WTC11 (cell line): ENCODE measurements around the gene KLHL18. TPM values are rescaled to one million over a fixed set of nuclear protein-coding genes. Genes with fewer than 3 reads are reported as not detected.

Experiments used
- ATAC-seq: fragments of 200-7000 bp; cut with Tn5 transposase; 2 replicates; pipeline ENCODE4 v1.10.0; 2021; ENCODE audit warnings: mild to moderate bottlenecking, moderate library complexity
- CTCF ChIA-PET: fragments of 300-600 bp; sonication (Branson Sonifier 250); formaldehyde crosslinking; loops from one replicate; lab custom pipeline; 2021; ENCODE audit warnings: antibody characterized with exemption; lab: Charles Lee
- POLR2A ChIA-PET: fragments of 350-600 bp; sonication (Branson Sonifier 250); formaldehyde crosslinking; loops from one replicate; lab custom pipeline; 2021; ENCODE audit warnings: antibody characterized with exemption; lab: Charles Lee
- DNase-seq: peaks from one replicate; pipeline ENCODE4 v3.0.0; 2021; ENCODE audit warnings: low spot score
- H3K27ac Mint-ChIP-seq: 2 replicates; pipeline ENCODE4 v1.8.0; 2021; ENCODE audit warnings: mixed read lengths
- H3K27me3 Mint-ChIP-seq: 2 replicates; pipeline ENCODE4 v1.8.0; 2021; ENCODE audit warnings: low read depth, mild to moderate bottlenecking, moderate library complexity, mixed read lengths
- H3K36me3 Mint-ChIP-seq: 2 replicates; pipeline ENCODE4 v1.8.0; 2021; ENCODE audit warnings: mixed read lengths
- H3K4me1 Mint-ChIP-seq: 2 replicates; pipeline ENCODE4 v1.8.0; 2022; ENCODE audit warnings: mixed read lengths
- H3K4me3 Mint-ChIP-seq: 2 replicates; pipeline ENCODE4 v1.8.0; 2021; ENCODE audit warnings: mild to moderate bottlenecking, moderate library complexity, mixed read lengths
- H3K9me3 Mint-ChIP-seq: 2 replicates; pipeline ENCODE4 v1.8.0; 2021; ENCODE audit warnings: mixed read lengths
- ATF1 ChIP-seq: sonication (generic); formaldehyde crosslinking; IDR thresholded peaks from 2 replicates; pipeline ENCODE4 v1.8.1; 2023; ENCODE audit warnings: mild to moderate bottlenecking, moderate library complexity, missing genetic modification reagents
- CREB1 ChIP-seq: sonication (generic); formaldehyde crosslinking; IDR thresholded peaks from 2 replicates; pipeline ENCODE4 v1.8.0; 2023; ENCODE audit warnings: mild to moderate bottlenecking, missing genetic modification reagents
- E2F4 ChIP-seq: sonication (generic); formaldehyde crosslinking; IDR thresholded peaks from 2 replicates; pipeline ENCODE4 v1.8.1; 2022; ENCODE audit warnings: low read depth, mild to moderate bottlenecking, moderate library complexity, missing genetic modification reagents, borderline replicate concordance
- ELF4 ChIP-seq: sonication (generic); formaldehyde crosslinking; IDR thresholded peaks from 2 replicates; pipeline ENCODE4 v1.8.1; 2022; ENCODE audit warnings: low read depth, mild to moderate bottlenecking, moderate library complexity, missing genetic modification reagents
- FOXJ3 ChIP-seq: sonication (generic); formaldehyde crosslinking; IDR thresholded peaks from 2 replicates; pipeline ENCODE4 v1.9.0; 2021; ENCODE audit warnings: missing genetic modification reagents, mild to moderate bottlenecking, borderline replicate concordance
- FOXK1 ChIP-seq: sonication (generic); formaldehyde crosslinking; IDR thresholded peaks from 2 replicates; pipeline ENCODE4 v1.8.0; 2022; ENCODE audit warnings: mild to moderate bottlenecking, moderate library complexity, missing genetic modification reagents
- GRHL2 ChIP-seq: fragments of 250-450 bp; sonication (Bioruptor Pico); IDR thresholded peaks from 2 replicates; pipeline ENCODE4 v1.8.0; 2022; ENCODE audit warnings: mild to moderate bottlenecking, moderate library complexity; ENCODE audit not compliant: insufficient replicate concordance, severe bottlenecking
- HMGXB4 ChIP-seq: sonication (generic); formaldehyde crosslinking; IDR thresholded peaks from 2 replicates; pipeline ENCODE4 v1.8.1; 2023; ENCODE audit warnings: mild to moderate bottlenecking, moderate library complexity, missing genetic modification reagents
- JAZF1 ChIP-seq: fragments of 250-450 bp; sonication (Bioruptor Pico); IDR thresholded peaks from 2 replicates; pipeline ENCODE4 v1.9.0; 2021; ENCODE audit warnings: moderate library complexity, mild to moderate bottlenecking, inconsistent platforms
- KAT7 ChIP-seq: sonication (generic); formaldehyde crosslinking; IDR thresholded peaks from 2 replicates; pipeline ENCODE4 v1.8.1; 2023; ENCODE audit warnings: missing genetic modification reagents, mild to moderate bottlenecking, borderline replicate concordance
- NR3C1 ChIP-seq: sonication (generic); formaldehyde crosslinking; conservative IDR thresholded peaks from 2 replicates; pipeline ENCODE4 v1.8.1; 2023; ENCODE audit warnings: low read depth, mild to moderate bottlenecking, missing genetic modification reagents
- STAT6 ChIP-seq: sonication (generic); formaldehyde crosslinking; conservative IDR thresholded peaks from 2 replicates; pipeline ENCODE4 v1.8.1; 2023; ENCODE audit warnings: mild to moderate bottlenecking, low read depth, missing genetic modification reagents, moderate library complexity
- TP53 ChIP-seq: sonication (generic); formaldehyde crosslinking; IDR thresholded peaks from 2 replicates; pipeline ENCODE4 v1.8.1; 2023; ENCODE audit warnings: mild to moderate bottlenecking, missing genetic modification reagents
- USF1 ChIP-seq: sonication (generic); formaldehyde crosslinking; IDR thresholded peaks from 2 replicates; pipeline ENCODE4 v1.8.0; 2022; ENCODE audit warnings: mild to moderate bottlenecking, missing genetic modification reagents
- ZNF121 ChIP-seq: sonication (generic); formaldehyde crosslinking; IDR thresholded peaks from 2 replicates; pipeline ENCODE4 v1.8.0; 2023; ENCODE audit warnings: missing genetic modification reagents
- ZNF263 ChIP-seq: sonication (generic); formaldehyde crosslinking; IDR thresholded peaks from 2 replicates; pipeline ENCODE4 v1.8.1; 2022; ENCODE audit warnings: low read depth, mild to moderate bottlenecking, moderate library complexity, missing genetic modification reagents
- ZNF281 ChIP-seq: sonication (generic); formaldehyde crosslinking; IDR thresholded peaks from 2 replicates; pipeline ENCODE4 v1.8.0; 2023; ENCODE audit warnings: mild to moderate bottlenecking, missing genetic modification reagents
- ZNF396 ChIP-seq: fragments of 250-450 bp; sonication (Bioruptor Pico); IDR thresholded peaks from 2 replicates; pipeline ENCODE4 v1.8.0; 2021; ENCODE audit warnings: mild to moderate bottlenecking, moderate library complexity, borderline replicate concordance
- ZNF416 ChIP-seq: fragments of 250-450 bp; sonication (Bioruptor Pico); IDR thresholded peaks from 2 replicates; pipeline ENCODE4 v1.9.0; 2021; ENCODE audit warnings: mild to moderate bottlenecking, inconsistent platforms
- total RNA-seq: library from RNA; stranded (reverse); gene quantifications from 3 replicates; pipeline ENCODE4 v1.2.3, GENCODE V29; 2021
- TF ChIP-seq, protein P1 (sequence below): sonication (generic); formaldehyde crosslinking; IDR thresholded peaks from 2 replicates; pipeline ENCODE4 v1.8.1; 2023; ENCODE audit warnings: mild to moderate bottlenecking, missing genetic modification reagents

KLHL18 gene
- total RNA-seq, 1 experiment from 2014 or later, result 28.4 TPM

DNA sequence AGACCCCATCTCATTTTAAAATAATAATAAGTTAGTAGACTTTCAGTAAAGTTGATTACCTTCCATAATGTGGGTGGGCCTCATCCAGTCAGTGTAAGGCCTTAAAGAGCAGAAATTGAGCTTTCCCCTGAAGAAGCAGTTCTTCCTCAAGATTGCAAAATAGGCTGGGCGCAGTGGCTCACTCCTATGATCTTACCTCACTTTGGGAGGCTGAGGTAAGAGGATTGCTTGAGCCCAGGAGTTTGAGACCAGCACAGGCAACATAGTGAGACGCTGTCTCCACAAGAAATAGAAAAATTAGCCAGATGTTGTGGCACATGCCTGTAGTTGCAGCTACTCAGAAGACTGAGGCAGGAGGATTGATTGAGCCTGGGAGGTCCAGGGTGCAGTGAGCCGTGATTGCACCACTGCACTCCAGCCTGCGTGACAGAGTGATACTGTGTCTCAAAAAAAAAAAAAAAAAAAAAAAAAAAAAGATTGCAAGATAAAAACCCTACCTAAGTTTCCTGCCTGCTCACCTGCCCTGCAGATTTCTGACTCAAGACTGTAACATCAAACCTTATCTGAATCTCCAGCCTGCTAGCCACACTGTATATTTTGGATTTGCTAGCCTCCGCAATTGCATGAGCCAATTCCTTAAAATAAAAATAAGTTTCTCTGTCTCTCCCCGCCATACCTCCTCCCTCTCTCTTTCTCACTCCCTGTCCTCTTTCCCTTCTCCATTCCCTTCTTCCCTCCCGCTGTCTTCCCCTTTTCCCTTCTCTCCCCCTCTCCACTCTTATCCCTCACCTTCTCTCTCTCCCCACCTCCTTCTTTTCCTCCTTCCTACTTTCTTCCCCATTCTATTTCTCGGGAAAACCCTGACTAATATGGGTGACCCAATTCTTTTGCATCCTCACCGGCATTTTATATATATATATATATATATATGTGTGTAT, 16.9 kb downstream of the KLHL18 start:
- ChIA-PET POLR2A (no interaction called here), CTCF (interaction anchor here (1.6 kb wide), 1 partner anchor 24 kb away, joined by 4 read pairs; no protein-coding TSS in a partner anchor)
- Mint-ChIP-seq H3K27ac (0 out of 2 replicates have a peak overlapping the region, but pooled peaks have one; percentile 4), H3K4me3 (no peak overlapping the region), H3K9me3 (no peaks in the 10 kb centered on the region), H3K36me3 (peaks cover 12% of the 10 kb centered on the region), H3K27me3 (no peaks in the 10 kb centered on the region), H3K4me1 (peaks cover 13% of the 10 kb centered on the region)
- ATAC-seq, result no peak
- TF ChIP-seq ZNF281, result no peak
- TF ChIP-seq ATF1 (CRISPR knock-in tag), result no peak
- TF ChIP-seq ELF4 (CRISPR knock-in tag), result no peak
- TF ChIP-seq ZNF121, result no peak
- no peak for TF ChIP-seq STAT6 (CRISPR knock-in tag)
- no peak for TF ChIP-seq FOXJ3 (CRISPR knock-in tag)
- TF ChIP-seq JAZF1, result no peak
- no peak for TF ChIP-seq ZNF263 (CRISPR knock-in tag)
- TF ChIP-seq HMGXB4, result no peak
- no peak for TF ChIP-seq ZNF396 (CRISPR knock-in tag)
- TF ChIP-seq KAT7 (CRISPR knock-in tag), result no peak
- TF ChIP-seq, protein P1, sequence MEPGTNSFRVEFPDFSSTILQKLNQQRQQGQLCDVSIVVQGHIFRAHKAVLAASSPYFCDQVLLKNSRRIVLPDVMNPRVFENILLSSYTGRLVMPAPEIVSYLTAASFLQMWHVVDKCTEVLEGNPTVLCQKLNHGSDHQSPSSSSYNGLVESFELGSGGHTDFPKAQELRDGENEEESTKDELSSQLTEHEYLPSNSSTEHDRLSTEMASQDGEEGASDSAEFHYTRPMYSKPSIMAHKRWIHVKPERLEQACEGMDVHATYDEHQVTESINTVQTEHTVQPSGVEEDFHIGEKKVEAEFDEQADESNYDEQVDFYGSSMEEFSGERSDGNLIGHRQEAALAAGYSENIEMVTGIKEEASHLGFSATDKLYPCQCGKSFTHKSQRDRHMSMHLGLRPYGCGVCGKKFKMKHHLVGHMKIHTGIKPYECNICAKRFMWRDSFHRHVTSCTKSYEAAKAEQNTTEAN (CRISPR knock-in tag), result no peak
- no peak for TF ChIP-seq FOXK1
- TF ChIP-seq TP53 (CRISPR knock-in tag), result no peak
- no peak for TF ChIP-seq ZNF416 (CRISPR knock-in tag)
- DNase-seq, result no peak

- POLR2A ChIA-PET, result no interaction called here
- peak overlapping the region; percentile 61; the same call in 1 of the 2 replicates for H3K27ac Mint-ChIP-seq
- DNase-seq, result no peak
- peaks cover 6% of the 10 kb centered on the region for H3K4me1 Mint-ChIP-seq
- H3K27me3 Mint-ChIP-seq, result no peaks in the 10 kb centered on the region
- ATAC-seq, result no peak
- TF ChIP-seq NR3C1 (no peak), GRHL2 (no peak), USF1 (CRISPR knock-in tag) (no peak), ZNF416 (CRISPR knock-in tag) (no peak), E2F4 (CRISPR knock-in tag) (no peak), TP53 (CRISPR knock-in tag) (no peak), CREB1 (no peak)
- H3K9me3 Mint-ChIP-seq, result peaks cover under 1% of the 10 kb centered on the region
- no peak overlapping the region for H3K4me3 Mint-ChIP-seq
- CTCF ChIA-PET, result interaction anchor here (0.9 kb wide), 1 partner anchor 22 kb away, joined by 3 read pairs; no protein-coding TSS in a partner anchor
- H3K36me3 Mint-ChIP-seq, result peaks cover 16% of the 10 kb centered on the region
These were observed 18.7 kb downstream of the KLHL18 start for GRCh38 chr3:47301456-47301855.
